ENCODE data around the gene UFC1. TPM values are rescaled to one million over a fixed set of nuclear protein-coding genes. Genes with fewer than 3 reads are reported as not detected.

Gene UFC1
- total and polyA plus RNA-seq, 2 experiments from 2014 or later, result 105 to 119 TPM

DNA sequence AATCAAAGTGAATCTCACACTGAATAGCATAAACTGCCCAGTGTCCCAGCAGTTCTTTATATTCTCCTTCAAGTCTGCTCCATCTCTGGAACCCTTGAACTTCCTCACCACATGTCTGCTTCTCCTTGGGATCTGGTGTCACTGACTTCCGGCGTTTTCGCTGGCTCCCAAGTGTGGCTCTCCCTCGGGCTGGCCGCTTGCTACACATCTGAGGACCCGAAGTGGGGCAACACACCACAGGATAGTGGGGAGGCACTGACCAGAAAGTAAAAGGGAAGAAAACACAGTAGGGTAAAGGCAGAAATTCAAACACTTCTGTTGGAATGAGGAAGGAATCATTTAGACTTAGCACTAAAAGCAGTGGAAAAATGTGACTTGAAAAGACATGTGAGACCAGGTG is 30.8 kb upstream of the UFC1 start:
- Histone ChIP-seq H3K79me2 (peaks cover 53% of the 10 kb centered on the region), H4K20me1 (ENCODE audit: insufficient read depth, poor library complexity, severe bottlenecking) (no peaks in the 10 kb centered on the region), H2AFZ (no peak overlapping the region), H3K27me3 (no peaks in the 10 kb centered on the region), H3K4me1 (ENCODE audit: insufficient read depth) (peaks cover 17% of the 10 kb centered on the region), H3K4me3 (no peak overlapping the region), H3K9me2 (replicated peaks; ENCODE audit: insufficient read depth) (no peaks in the 10 kb centered on the region), H3K4me2 (no peak overlapping the region), H3K27ac (no peak overlapping the region), H3K36me3 (replicated peaks; ENCODE audit: insufficient read depth, low read depth) (no peaks in the 10 kb centered on the region), H3K9me3 (ENCODE audit: low read depth) (no peaks in the 10 kb centered on the region)
- TF ChIP-seq EZH2 (IDR thresholded peaks at IDR 0.05; ENCODE audit: borderline replicate concordance) (no peak), EZH2phosphoT487 (IDR thresholded peaks at IDR 0.05; ENCODE audit: low read depth, severe bottlenecking, unreplicated experiment) (no peak)
- TF ChIP-seq, protein P1, sequence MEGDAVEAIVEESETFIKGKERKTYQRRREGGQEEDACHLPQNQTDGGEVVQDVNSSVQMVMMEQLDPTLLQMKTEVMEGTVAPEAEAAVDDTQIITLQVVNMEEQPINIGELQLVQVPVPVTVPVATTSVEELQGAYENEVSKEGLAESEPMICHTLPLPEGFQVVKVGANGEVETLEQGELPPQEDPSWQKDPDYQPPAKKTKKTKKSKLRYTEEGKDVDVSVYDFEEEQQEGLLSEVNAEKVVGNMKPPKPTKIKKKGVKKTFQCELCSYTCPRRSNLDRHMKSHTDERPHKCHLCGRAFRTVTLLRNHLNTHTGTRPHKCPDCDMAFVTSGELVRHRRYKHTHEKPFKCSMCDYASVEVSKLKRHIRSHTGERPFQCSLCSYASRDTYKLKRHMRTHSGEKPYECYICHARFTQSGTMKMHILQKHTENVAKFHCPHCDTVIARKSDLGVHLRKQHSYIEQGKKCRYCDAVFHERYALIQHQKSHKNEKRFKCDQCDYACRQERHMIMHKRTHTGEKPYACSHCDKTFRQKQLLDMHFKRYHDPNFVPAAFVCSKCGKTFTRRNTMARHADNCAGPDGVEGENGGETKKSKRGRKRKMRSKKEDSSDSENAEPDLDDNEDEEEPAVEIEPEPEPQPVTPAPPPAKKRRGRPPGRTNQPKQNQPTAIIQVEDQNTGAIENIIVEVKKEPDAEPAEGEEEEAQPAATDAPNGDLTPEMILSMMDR (IDR thresholded peaks at IDR 0.05; ENCODE audit: poor library complexity), result no peak
- 93% methylated on average over 6 of the region's 6 CpGs for WGBS (ENCODE audit: low lambda C conversion rate, missing lambda C conversion rate)
- DNase-seq (ENCODE audit: low spot score), result no peak

DNA sequence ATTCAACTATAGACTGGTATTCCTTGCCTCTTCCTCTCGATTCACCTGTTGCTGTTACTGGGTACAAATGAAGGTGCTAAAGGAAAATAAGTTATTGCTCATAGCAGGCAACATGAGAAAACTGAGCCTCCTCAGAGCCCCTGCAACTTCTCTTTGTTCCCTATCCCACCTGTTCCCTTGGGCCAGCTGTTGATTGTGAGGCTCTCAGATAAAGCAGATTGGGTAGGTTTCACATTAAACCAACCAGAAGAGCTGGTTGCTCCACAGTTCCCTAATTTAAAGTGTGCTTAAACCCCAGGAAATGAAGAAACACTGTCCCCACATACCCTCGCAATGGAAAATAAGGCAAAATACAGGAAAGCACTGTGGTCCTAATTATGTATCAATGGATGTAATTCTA is 26.1 kb upstream of the UFC1 start:
- no peaks in the 10 kb centered on the region for H3K36me3 ChIP-seq (replicated peaks; ENCODE audit: insufficient read depth, low read depth)
- no peak for DNase-seq (ENCODE audit: low spot score)
- H3K9me3 ChIP-seq (ENCODE audit: low read depth), result no peaks in the 10 kb centered on the region
- no peaks in the 10 kb centered on the region for H4K20me1 ChIP-seq (ENCODE audit: insufficient read depth, poor library complexity, severe bottlenecking)
- no peak overlapping the region for H3K4me2 ChIP-seq
- peaks cover 9% of the 10 kb centered on the region for H3K4me1 ChIP-seq (ENCODE audit: insufficient read depth)
- H3K79me2 ChIP-seq, result peaks cover 78% of the 10 kb centered on the region
- no peaks in the 10 kb centered on the region for H3K27me3 ChIP-seq
- H3K4me3 ChIP-seq, result no peak overlapping the region
- no peaks in the 10 kb centered on the region for H3K9me2 ChIP-seq (replicated peaks; ENCODE audit: insufficient read depth)
- no peak overlapping the region for H3K27ac ChIP-seq
- TF ChIP-seq EZH2phosphoT487 (IDR thresholded peaks at IDR 0.05; ENCODE audit: low read depth, severe bottlenecking, unreplicated experiment), result no peak
- TF ChIP-seq EZH2 (IDR thresholded peaks at IDR 0.05; ENCODE audit: borderline replicate concordance), result no peak
- TF ChIP-seq, protein P1 (IDR thresholded peaks at IDR 0.05; ENCODE audit: poor library complexity), result no peak
- 85% methylated on average over 2 of the region's 2 CpGs for WGBS (ENCODE audit: low lambda C conversion rate, missing lambda C conversion rate)
- no peak overlapping the region for H2AFZ ChIP-seq

- Histone ChIP-seq H3K4me3 (no peak overlapping the region), H3K79me2 (peaks cover 84% of the 10 kb centered on the region), H3K27ac (no peak overlapping the region), H2AFZ (no peak overlapping the region), H4K20me1 (ENCODE audit: insufficient read depth, poor library complexity, severe bottlenecking) (no peaks in the 10 kb centered on the region), H3K4me2 (no peak overlapping the region), H3K9me3 (ENCODE audit: low read depth) (no peaks in the 10 kb centered on the region), H3K27me3 (no peaks in the 10 kb centered on the region), H3K9me2 (replicated peaks; ENCODE audit: insufficient read depth) (no peaks in the 10 kb centered on the region), H3K4me1 (ENCODE audit: insufficient read depth) (peaks cover 10% of the 10 kb centered on the region), H3K36me3 (replicated peaks; ENCODE audit: insufficient read depth, low read depth) (no peaks in the 10 kb centered on the region)
- no peak for DNase-seq (ENCODE audit: low spot score)
- TF ChIP-seq EZH2 (IDR thresholded peaks at IDR 0.05; ENCODE audit: borderline replicate concordance), result no peak
- TF ChIP-seq, protein P1 (IDR thresholded peaks at IDR 0.05; ENCODE audit: poor library complexity), result no peak
- no peak for TF ChIP-seq EZH2phosphoT487 (IDR thresholded peaks at IDR 0.05; ENCODE audit: low read depth, severe bottlenecking, unreplicated experiment)
- WGBS (ENCODE audit: low lambda C conversion rate, missing lambda C conversion rate), result 92% methylated on average over 4 of the region's 4 CpGs
Measured at GRCh38 chr1:161128591-161129420, 25.0 kb upstream of the UFC1 start.

Measured in hepatocyte (in vitro differentiated cells).